HG03139 (cell line): ENCODE results near the gene FOXA3.
"Not testable (repeated sequence)": the region's sequence is repeated elsewhere in the genome, so short reads cannot be mapped to it uniquely, and the experiment has no call there.

Experiments
- ATAC-seq: cut with Tn5 transposase; IDR thresholded peaks from one replicate; pipeline ENCODE4 v1.9.1; 2021; ENCODE audit not compliant: unreplicated experiment

Gene FOXA3

GRCh38 chr19:45887200-45887710 is 23.1 kb downstream of the FOXA3 start:
- no peak for ATAC-seq

- ATAC-seq = no peak
These were observed 25.2 kb downstream of the FOXA3 start for GRCh38 chr19:45889210-45889885.

DNA sequence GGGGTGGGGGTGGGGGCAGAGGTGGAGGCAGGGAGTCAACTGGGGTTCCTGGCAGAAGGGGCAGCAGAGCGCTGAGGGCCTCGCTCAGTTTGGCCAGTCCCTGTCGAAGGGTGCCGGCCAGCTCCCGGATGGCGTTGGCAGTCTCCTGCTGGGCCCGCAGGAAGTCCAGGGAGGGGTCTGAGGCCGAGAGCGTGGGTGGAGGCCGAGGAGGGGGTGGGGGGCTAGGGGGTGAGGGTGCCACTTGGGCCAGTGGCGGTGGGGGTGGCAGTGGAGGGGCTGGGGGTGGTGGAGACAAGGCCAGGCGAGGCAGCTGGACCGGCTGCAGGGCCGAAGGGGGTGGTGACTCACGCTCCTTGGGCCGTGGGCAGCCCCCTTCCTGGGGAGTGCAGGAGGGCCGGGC is 26.8 kb downstream of the FOXA3 start:
- no peak for ATAC-seq

DNA sequence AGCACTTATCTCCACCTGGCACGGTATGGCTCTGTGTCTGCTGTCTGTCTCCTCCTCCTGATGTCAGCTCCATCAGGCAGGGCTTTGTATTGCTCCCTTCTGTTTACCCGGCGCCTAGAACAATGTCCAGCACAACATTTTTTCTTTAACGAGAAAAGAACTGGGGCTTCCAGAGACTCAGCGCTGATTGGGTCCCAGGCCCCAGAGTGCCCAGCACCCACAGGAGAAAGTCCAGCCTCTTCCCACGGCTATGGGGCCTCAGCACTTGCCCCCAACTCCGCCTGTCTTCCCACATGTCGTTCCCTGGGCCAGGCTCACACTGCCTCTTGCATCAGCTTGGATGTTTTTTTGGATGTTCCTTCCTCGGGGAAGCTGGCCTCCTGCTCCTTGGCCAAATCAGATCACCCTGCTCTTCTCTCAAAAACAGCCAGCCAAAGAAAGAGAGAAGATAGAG is 31.4 kb downstream of the FOXA3 start:
- ATAC-seq = no peak

GRCh38 chr19:45895983-45896599 is 32.0 kb downstream of the FOXA3 start:
- ATAC-seq = not testable (repeated sequence)

- no peak for ATAC-seq
These were observed 33.2 kb downstream of the FOXA3 start for GRCh38 chr19:45897261-45897812.

DNA sequence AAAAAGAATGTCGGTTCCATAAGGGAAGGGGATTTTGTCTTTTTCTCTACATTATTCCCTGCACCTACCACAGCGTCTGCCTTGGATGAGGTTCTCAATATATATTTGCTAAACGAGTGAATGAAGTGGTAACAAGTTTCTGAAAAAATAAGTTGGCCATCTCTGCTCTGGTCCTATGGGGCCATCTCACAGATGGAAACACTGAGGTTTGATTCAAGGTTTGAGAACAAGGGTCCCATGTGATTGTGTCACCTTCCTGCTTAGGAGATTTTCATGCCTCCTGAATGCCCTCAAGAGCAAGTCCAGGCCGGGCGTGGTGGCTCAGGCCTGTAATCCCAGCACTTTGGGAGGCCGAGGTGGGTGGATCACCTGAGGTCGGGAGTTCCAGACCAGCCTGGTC is 35.1 kb downstream of the FOXA3 start:
- ATAC-seq = no peak

DNA sequence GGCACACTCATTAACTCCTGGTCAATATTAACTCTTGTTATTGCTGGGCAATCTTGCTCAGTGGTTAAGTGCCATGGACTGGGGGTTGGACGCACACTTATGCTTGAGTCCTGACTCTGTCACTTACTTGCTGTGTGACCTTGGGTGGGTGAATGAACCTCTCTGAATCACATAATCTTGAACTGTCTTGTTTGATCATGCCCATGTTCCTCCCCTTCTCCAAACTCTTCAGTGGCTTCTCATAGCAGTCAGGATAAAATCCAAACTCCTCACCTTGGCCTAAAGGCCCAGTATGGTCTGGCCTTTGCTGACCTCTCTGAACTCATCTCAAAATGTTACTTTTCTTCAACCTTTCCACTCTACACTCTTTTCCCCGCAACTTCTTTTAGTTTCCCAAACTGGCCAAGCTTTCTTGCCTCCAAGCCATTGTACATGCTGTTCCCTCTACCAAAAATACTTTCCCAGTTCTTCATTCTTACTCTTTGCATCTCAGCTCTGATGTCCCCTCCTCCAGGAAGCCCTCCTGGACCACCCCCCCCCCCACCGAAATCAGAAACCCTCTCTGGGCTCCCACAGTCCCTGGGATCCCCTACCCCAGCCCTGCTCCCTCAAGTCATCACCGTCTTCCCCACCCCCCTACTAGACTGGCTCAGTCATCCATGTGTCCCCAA is 35.9 kb downstream of the FOXA3 start:
- no peak for ATAC-seq

- no peak for ATAC-seq
These were observed 36.8 kb downstream of the FOXA3 start for GRCh38 chr19:45900738-45901431.

DNA sequence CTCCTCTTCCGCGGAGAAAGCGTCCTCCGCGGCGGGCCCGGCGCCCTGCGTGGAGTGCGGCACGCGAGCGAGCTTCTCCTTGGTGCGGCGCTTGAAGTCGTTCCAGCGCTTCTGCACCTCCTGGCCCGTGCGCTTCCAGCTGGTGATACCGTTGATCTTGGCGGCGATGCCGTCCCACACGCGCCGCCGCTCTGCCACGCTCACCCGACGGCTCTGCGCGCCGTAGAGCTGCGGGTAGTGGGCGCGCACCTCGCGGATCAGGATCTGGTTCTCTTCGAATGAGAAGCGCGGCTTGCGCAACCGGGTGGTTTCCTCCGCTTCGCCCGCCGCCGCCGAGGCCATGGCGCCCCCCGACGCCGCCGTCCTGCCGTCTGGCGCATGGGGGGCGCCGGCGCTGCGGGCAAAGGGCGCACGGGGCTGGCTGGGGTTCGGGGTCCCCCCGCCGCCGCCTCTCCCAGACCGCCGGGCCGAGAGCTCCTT is 37.3 kb downstream of the FOXA3 start:
- no peak for ATAC-seq

GRCh38 chr19:45901912-45902650 is 38.0 kb downstream of the FOXA3 start, which contains the start of gene MYPOP:
MYPOP (minus strand) TSS chr19:45902613; CDS start chr19:45901773, 840 bp downstream.
- ATAC-seq = no peak

GRCh38 chr19:45902651-45903625 is 38.8 kb downstream of the FOXA3 start:
- ATAC-seq = peak; percentile 76

DNA sequence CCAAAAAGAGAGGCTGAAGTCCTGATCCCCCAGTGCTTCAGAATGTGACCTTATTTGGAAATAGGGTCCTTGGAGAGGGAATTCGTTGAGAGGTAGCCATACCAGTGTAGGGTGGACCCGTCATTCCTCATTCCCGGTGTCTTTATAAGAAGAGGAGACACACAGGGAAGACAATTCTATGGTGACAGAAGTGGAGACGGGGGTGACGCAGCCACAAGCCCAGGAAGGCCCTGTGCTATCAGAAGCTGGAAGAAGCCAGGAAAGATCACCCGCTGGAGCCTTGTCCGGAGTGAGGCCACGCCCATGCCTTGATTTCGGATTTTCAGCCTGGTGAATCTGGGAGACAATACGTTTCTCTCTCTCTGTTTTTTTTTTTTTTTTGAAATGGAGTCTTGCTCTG is 40.9 kb downstream of the FOXA3 start:
- ATAC-seq = no peak

DNA sequence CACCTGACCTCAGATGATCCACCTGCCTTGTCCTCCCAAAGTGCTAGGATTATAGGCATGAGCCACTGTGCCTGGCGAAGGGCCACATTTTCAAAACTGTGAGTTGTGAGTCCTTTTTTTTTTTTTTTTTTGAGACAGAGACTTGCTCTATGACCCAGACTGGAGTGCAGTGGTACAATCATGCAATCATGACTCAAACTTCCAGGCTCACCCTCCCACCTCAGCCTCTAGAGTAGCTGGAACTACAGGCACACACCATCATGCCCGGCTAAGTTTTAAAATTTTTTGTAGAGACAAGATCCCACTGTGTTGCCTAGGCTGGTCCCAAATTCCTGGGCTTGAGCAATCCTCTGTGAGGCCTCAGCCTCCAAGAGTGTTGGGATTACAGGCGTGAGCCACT is 42.1 kb downstream of the FOXA3 start:
- no peak for ATAC-seq

DNA sequence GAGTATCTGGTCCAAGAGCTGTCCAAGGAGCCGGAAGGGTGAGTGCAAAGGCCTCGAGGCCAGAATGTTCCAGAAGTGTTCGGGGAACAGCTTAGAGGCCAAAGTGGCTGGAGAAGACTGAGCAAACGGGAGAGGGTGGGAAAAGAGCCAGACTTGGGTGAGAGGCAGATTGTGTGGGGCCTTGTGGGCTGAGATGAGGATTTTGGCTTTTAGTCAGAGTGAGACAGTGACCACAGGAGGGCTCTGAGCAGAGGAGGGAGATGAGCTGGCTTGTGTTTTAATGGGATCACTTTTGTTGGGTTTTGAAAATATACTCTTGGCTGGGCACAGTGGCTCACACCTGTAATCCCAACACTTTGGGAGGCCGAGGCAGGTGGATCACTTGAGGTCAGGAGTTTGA is 44.8 kb downstream of the FOXA3 start:
- ATAC-seq = no peak

- ATAC-seq = no peak
These were observed 47.2 kb downstream of the FOXA3 start for GRCh38 chr19:45911291-45911690.

DNA sequence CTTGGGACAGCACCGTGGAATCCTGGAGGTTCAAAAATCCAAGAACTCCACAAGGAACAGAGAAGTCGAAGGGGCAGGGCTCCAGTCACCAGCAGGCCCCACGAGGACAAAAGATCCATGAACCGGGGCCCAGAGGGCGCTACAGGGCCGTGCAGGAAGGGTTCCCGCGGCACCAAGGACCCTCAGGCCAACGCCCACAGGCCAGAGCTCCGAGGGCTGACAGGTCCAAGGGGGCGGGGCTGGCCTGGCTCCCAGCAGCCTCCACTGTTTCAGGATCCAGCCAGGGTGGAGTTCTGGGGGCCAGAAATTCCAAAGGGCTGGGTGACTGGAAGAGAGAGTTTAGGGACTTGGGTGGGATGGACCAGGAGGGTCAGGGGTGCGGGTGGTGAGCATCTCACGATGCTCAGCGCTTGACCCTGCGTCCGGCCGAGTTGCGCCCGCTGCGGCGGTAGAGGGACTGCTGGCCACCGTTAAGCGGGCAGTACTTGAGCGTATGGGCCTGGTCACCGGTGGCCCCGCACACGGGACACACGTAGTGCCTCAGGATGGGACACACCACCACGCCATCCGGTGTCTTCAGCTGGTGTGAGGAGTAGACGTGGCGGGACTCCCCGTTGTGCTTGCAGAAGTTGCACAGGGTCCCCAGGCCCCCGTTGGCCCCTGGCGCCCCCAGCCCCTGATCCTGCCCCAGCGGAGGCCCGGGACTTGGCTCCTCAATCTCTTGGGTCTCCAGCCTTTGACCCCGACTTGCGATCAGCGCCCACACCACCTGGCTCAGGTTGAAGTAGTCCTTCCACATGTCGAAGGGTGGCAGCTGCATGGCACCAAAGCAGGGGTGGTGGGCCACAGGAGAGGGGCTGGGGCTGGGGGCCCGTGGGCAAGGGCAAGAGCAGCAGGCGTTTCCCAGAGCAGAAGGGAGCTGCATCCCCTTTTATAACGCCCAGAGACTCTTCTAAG is 50.0 kb downstream of the FOXA3 start, which contains the start of gene NANOS2:
NANOS2 (minus strand) TSS at position 905 of the 957 bp plus-strand sequence; CDS start at position 820, 85 bp downstream.
- no peak for ATAC-seq
